Stimulated activated naive CD4-positive, alpha-beta T cell treated with Interleukin-2 at 50 U/mL for 16 hours (primary cell): ENCODE measurements around the gene PLA1A.
"Not testable (repeated sequence)": the region's sequence is repeated elsewhere in the genome, so short reads cannot be mapped to it uniquely, and the experiment has no call there.

Source experiments
- DNase-seq: peaks from one replicate; lab custom pipeline; 2025; lab: John Stamatoyannopoulos, UW

The PLA1A gene

DNA sequence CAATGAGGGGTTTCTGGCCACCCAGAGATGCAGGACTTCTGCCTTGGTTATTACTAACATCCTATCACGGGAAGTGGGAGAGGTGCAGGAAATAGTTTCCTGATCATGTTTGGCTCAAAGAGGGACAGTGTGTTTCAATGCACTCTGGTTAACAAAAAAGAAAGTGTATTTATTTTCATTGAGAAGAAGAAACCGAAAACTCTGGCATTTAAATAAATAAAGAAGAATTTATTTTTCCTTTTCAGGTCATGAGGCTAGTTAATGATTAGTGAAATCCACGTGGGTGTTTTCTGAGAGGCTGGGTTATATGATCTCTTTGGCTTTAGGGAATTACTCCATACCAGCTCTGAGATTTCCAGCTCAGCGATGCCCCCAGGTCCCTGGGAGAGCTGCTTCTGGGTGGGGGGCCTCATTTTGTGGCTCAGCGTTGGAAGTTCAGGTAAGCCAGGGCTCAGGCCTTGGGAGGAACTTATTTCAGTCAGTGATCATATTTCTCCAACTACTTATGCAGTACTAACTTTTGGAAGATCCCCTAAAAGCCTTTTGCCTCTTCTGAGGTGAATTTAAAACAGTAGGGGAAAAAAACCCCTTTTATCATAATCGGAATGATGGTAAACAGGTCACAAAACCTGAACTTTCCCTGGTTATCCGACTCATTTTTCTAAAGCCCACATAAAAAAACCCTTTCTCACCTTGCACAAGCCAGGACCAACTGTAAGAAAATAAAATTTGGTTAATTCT, at the start of gene PLA1A:
PLA1A (plus strand) TSS at position 338 of the 741 bp plus-strand sequence; CDS start at position 367, 29 bp downstream.
- DNase-seq, result no peak

DNA sequence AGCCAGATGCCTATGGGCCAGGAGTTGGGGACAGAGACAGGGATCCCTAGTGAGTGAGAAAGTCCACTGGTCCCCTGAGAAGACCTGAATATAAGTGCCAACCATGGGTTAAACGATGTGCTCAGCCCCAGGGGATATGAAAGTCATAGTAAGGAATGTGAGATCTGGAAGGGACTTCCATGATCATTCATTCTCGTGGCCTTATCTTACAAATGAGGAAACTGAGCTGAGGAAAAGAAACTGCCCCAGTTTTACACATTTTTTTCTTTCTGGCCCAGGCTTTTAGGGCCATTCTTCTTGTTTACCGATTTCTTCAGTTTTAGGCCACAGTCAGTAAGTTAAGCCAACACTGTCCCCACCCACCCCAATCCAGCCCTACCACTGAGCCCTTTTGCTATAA, 49.3 kb upstream of the PLA1A start:
- DNase-seq, result no peak

DNA sequence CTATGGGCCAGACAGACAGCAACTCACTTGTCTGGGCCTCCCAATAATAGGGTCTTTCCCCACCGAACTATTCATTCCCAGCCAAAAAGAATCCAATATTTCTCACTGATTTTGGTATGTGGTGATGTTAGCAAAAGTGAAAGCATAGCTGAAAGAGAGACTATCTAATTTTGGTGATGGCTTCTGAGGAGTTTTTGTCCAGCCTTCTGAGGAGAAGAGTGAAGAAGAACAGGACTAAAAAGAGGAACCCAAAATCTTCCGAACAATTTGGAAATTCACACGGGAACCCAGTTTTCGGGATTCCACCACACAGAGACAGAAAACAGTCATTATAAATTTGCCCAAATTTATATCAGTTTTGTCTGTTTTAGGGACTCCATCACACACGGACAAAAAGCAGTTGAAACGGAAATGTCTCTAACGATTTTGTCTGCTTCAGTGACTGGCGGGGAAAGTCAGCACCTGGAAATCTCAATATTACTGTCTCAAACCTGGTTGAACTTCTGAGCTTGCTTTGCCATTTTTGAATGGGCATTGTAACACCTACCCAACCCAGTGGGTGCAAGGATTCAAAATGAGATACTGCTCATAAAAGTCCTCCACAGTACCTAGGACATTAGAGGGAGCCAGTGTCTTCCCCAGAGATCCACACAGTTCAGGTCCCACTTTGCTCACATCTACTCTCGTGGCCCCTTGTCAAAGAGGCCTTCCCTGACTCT, 47.3 kb upstream of the PLA1A start:
- DNase-seq, result no peak

DNA sequence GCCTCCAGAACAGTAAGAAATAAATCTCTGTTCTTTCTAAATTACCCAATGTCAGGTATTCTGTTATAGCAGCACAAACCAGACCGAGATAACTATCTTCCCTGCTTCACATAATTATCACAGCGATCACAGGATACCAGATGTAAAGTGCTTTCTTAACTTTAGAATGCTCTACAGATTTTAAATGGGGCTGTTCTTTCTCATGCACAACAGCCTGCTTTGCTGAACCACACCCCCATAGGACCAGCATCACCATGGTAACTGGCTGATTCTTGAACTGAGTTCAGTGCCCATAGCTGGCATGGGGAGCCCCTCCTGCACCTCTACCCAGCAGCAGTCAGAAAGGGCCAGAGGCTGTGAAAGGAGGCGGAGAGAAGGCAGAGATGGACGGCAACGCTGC, 46.1 kb upstream of the PLA1A start:
- DNase-seq, result no peak

- DNase-seq, result not testable (repeated sequence)
Measured at GRCh38 chr3:119552928-119553327, 44.8 kb upstream of the PLA1A start.

- DNase-seq, result no peak
Measured at GRCh38 chr3:119553823-119554415, 43.8 kb upstream of the PLA1A start.

- no peak for DNase-seq
Measured at GRCh38 chr3:119555309-119555735, 42.4 kb upstream of the PLA1A start.

GRCh38 chr3:119555929-119556328, 41.8 kb upstream of the PLA1A start:
- DNase-seq, result no peak

- DNase-seq, result no peak
Measured at GRCh38 chr3:119557192-119557876, 40.4 kb upstream of the PLA1A start.

DNA sequence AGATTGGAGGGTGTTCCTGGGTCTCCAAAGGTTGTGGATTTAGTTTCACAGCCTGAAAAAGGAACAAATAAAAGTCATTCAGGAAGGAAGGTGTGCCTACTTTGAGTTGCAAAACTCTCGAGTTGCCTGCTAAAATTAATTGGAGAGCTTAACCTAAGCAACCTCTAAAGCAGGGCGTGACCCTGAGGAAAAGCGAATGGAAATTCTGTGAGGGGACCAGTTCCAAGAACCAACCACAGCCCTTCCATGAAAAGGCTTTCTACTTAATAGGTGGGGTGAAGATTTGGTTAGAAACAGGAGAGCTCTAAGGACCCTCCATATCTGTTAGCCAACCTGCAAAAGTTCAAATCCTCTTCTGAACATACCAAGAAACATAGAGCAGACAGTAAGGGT, 39.8 kb upstream of the PLA1A start:
- no peak for DNase-seq

GRCh38 chr3:119558626-119559317, 38.9 kb upstream of the PLA1A start:
- no peak for DNase-seq

GRCh38 chr3:119559441-119559963, 38.2 kb upstream of the PLA1A start, which contains the start of gene CD80:
Gene CD80 (minus strand): TSS chr3:119559614. CDS start chr3:119557728, 1,886 bp downstream.
- peak; percentile 62 for DNase-seq

GRCh38 chr3:119560160-119560559, 37.5 kb upstream of the PLA1A start:
- no peak for DNase-seq

DNA sequence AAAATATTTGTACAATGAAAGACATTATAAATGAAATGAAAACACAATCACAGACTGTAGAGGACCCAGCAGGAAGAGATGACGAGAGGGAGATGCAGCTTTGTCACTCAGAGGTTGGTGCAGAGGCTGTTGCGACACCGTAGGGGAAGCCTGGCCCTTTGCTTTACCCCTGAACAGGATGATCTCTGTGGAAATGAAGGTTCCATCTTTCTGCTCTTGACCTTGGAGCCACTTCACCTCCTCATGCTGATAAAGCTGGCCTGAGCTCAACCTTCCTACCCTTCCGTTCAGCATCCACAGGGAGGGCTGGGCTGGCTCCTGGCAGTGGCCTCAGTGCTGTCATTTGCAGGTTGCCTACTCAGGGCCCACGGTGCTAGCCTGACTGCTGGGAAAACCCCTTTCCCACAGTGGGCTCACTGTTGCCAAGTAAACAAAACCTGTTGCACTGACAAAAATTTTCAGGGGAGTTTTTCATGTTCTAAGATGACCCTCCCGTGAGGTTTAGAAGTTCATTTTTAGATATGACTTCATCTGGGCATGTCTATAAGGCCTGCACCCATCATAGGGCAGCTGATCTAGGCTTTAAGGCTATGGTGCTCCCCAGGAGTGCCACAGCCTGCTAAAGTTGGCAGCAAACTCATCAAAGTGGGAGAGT, 35.3 kb upstream of the PLA1A start:
- DNase-seq, result peak; percentile 60

- DNase-seq, result not testable (repeated sequence)
Measured at GRCh38 chr3:119563334-119563733, 34.4 kb upstream of the PLA1A start.

DNA sequence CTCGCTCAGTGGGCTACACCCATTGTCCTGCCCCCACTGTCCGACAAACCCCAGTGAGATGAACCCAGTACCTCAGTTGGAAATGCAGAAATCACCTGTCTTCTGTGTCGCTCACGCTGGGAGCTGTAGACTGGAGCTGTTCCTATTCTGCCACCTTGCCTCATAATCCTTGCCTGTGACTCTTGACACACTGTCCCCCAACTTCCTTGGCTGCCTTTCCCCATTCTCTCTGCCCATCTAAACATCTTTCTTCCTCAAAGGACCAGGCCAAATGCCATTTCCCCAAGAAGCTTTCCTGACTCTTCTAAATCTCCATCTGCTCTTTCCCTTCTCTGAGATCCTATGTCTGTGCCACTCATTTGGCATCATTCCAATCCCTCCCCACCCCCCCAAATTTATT, 28.5 kb upstream of the PLA1A start:
- DNase-seq, result no peak

DNA sequence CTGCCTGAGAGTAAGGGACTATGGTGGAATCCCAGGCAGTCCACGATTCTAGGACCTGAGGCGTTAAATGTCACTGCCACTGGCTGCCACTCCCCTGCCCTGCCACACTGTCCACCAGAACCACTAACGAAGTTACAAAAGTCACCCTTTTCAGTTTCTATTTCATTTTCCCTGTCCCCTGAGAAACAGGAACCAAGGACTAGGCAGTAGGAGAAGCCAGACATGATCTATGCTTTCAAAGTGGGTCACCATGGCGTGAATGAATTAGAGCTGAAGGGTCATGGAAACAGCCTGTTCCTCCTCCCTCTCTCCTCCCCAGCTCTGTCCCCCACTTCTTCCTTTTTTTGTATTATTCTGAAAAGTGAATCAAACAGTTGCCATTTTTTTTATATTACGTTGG, 27.5 kb upstream of the PLA1A start:
- no peak for DNase-seq

DNA sequence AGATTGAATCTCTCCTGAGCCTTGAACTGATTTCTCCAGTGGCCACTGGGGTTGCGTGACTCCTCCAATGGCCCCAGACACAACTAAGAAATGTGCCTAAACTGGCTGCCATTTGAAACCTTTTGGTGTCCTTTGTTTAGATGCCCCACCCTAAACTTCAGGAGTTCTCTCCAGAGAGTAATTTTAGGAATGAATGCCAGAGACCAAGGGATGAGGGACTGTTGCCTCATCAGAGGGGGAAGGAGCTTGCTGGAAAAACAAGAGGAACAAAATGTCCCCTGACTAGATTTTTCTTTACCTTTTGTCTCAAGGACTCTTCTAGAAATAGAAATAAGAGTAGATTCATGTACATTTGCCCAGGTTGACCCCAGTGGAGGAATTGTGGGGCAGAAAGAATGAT, 26.5 kb upstream of the PLA1A start:
- no peak for DNase-seq

DNA sequence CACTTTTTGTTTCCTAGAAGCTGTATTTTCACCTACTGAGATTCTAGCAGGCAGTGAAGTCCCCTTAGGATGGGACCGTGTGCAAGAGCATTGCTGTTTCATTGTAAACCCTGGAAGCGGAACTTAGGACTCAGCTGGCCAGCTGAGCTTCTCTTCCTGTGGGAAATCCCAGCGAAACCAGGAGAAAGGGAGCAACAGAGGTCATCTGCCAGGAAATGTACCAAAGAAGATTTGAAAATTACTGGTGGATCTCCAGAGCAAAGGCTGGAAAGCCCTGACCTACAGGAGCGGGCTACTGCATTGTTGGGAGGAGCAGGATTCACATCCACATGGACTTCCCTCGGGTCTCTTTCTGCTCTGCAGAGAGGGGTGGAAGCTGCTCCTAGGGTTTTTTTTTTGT, 26.0 kb upstream of the PLA1A start:
- DNase-seq, result no peak

GRCh38 chr3:119575507-119575906, 22.2 kb upstream of the PLA1A start:
- no peak for DNase-seq
